Breast epithelium (tissue), 4 donors: ENCODE measurements around the gene CXCL17. TPM values are rescaled to one million over a fixed set of nuclear protein-coding genes. Genes with fewer than 3 reads are reported as not detected.

Experiments
- DNase-seq, 2 donors: peaks; one replicate each; pipeline ENCODE4 v3.0.0-alpha.2; 2019; ENCODE audit warnings: low spot score in 2 of 2
- H3K27ac ChIP-seq, 2 donors: fragments of 200-600 bp; sonication (generic) in 1 of 2; one replicate each; pipeline ENCODE4 v1.5.1; 2016 to 2019; ENCODE audit warnings: mild to moderate bottlenecking in 1 of 2
- H3K27me3 ChIP-seq, 2 donors: fragments of 200-600 bp; sonication (generic) in 1 of 2; one replicate each; pipeline versions ENCODE4 v1.5.1 to v1.6.0; 2017 to 2019; ENCODE audit warnings: control low read depth in 1 of 2, mild to moderate bottlenecking in 1 of 2
- H3K36me3 ChIP-seq: fragments of 200-600 bp; one replicate; pipeline ENCODE4 v1.5.1; 2019
- H3K4me1 ChIP-seq, 2 donors: fragments of 200-600 bp; sonication (generic); one replicate each; pipeline ENCODE4 v1.5.1; 2016 to 2019; ENCODE audit warnings: control low read depth in 1 of 2
- H3K4me3 ChIP-seq, 3 donors: fragments of 200-600 bp; sonication (generic); 1 replicate in 2 of 3; 2 replicates in 1 of 3; pipeline ENCODE4 v1.5.1; 2016 to 2019; ENCODE audit warnings: mild to moderate bottlenecking in 3 of 3, moderate library complexity in 2 of 3
- H3K9me3 ChIP-seq, 2 donors: fragments of 200-600 bp; sonication (generic) in 1 of 2; one replicate each; pipeline ENCODE4 v1.5.1; 2016 to 2019; ENCODE audit warnings: control low read depth in 1 of 2
- POLR2A ChIP-seq: fragments of 450-650 bp; IDR thresholded peaks from one replicate; pipeline ENCODE4 v1.6.1; 2016; ENCODE audit warnings: antibody characterized with exemption, mild to moderate bottlenecking, moderate library complexity
- POLR2AphosphoS5 ChIP-seq, 3 donors: sonication (generic); formaldehyde crosslinking; IDR thresholded peaks; one replicate each; pipeline ENCODE4 v1.6.1; 2017; ENCODE audit warnings: antibody characterized with exemption in 3 of 3
- intact Hi-C: fragments of 100-400 bp; cut with DNase I; formaldehyde crosslinking; loops from one replicate; pipeline ENCODE4 v1.15.1; 2023; ENCODE audit warnings: low total_unique reads
- total RNA-seq, 3 donors: library from RNA; depleted of rRNA; stranded (reverse); fragments of >200 nt; gene quantifications; one replicate each; pipeline ENCODE4 v1.1.0, GENCODE V29; 2016
- TF ChIP-seq, protein P1 (sequence below), 3 donors: fragments of 450-650 bp; IDR thresholded peaks; one replicate each; pipeline ENCODE4 v1.5.1; 2016 to 2017; ENCODE audit warnings: antibody characterized with exemption in 3 of 3, mild to moderate bottlenecking in 3 of 3, moderate library complexity in 3 of 3

Gene CXCL17
- total RNA-seq, 3 donors from 2014 or later = 2.2 to 2.9 TPM; not detected in 1

GRCh38 chr19:42422092-42422900 is 20.4 kb downstream of the CXCL17 start:
- no peaks in the 10 kb centered on the region for H3K4me1 ChIP-seq
- peak overlapping the region; percentile 73 to 75 for H3K27ac ChIP-seq
- no peaks in the 10 kb centered on the region for H3K36me3 ChIP-seq
- TF ChIP-seq POLR2A = no peak
- no peak for TF ChIP-seq POLR2AphosphoS5 (IDR thresholded peaks at IDR 0.05)
- TF ChIP-seq, protein P1, sequence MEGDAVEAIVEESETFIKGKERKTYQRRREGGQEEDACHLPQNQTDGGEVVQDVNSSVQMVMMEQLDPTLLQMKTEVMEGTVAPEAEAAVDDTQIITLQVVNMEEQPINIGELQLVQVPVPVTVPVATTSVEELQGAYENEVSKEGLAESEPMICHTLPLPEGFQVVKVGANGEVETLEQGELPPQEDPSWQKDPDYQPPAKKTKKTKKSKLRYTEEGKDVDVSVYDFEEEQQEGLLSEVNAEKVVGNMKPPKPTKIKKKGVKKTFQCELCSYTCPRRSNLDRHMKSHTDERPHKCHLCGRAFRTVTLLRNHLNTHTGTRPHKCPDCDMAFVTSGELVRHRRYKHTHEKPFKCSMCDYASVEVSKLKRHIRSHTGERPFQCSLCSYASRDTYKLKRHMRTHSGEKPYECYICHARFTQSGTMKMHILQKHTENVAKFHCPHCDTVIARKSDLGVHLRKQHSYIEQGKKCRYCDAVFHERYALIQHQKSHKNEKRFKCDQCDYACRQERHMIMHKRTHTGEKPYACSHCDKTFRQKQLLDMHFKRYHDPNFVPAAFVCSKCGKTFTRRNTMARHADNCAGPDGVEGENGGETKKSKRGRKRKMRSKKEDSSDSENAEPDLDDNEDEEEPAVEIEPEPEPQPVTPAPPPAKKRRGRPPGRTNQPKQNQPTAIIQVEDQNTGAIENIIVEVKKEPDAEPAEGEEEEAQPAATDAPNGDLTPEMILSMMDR (IDR thresholded peaks at IDR 0.05) = no peak
- no peak for DNase-seq
- H3K4me3 ChIP-seq = peak overlapping the region; percentile 53 to 84 (median 72)
- H3K27me3 ChIP-seq = no peaks in the 10 kb centered on the region
- intact Hi-C loops = no loop called here
- no peaks in the 10 kb centered on the region for H3K9me3 ChIP-seq

DNA sequence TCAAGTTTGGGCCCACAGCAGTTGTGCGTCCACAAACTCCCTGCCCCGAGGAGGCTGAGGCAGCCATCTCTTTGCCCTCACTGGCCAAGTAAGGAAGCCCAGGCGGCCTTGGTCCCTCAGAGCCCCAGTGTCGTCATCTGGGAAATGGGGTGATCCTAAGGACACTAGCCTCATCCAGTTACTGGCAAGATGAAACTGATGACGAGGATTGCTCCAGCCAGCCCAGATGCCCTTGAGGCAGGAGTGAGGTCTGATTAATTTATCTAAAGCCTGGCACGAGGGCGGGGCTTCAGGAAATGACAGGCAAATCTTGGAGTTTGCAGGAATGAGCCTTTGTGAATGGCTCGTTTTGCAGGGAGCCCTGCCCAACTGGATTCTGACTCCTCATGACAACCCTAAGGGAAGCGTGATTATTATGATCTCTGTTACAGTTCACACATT is 21.1 kb downstream of the CXCL17 start:
- intact Hi-C loops = no loop called here
- no peaks in the 10 kb centered on the region for H3K36me3 ChIP-seq
- no peaks in the 10 kb centered on the region for H3K4me1 ChIP-seq
- peak overlapping the region; percentile 75 to 77 for H3K27ac ChIP-seq
- H3K4me3 ChIP-seq = peak overlapping the region in 1 of 3 donors; percentile 84
- H3K27me3 ChIP-seq = no peaks in the 10 kb centered on the region
- no peak for DNase-seq
- no peaks in the 10 kb centered on the region for H3K9me3 ChIP-seq
- TF ChIP-seq POLR2AphosphoS5 (IDR thresholded peaks at IDR 0.05) (peak in 1 of 3 donors; percentile 43), POLR2A (no peak)

- Histone ChIP-seq H3K4me1 (no peaks in the 10 kb centered on the region), H3K9me3 (no peaks in the 10 kb centered on the region), H3K36me3 (no peaks in the 10 kb centered on the region), H3K4me3 (peak overlapping the region in 1 of 3 donors; percentile 31), H3K27me3 (no peaks in the 10 kb centered on the region), H3K27ac (peak overlapping the region; percentile 75 to 77)
- DNase-seq = no peak
- intact Hi-C loops = no loop called here
- TF ChIP-seq POLR2A (no peak), POLR2AphosphoS5 (IDR thresholded peaks at IDR 0.05) (no peak)
- TF ChIP-seq, protein P1 (IDR thresholded peaks at IDR 0.05) = no peak
These were observed 21.6 kb downstream of the CXCL17 start for GRCh38 chr19:42421101-42421500.

GRCh38 chr19:42420055-42420544 is 22.6 kb downstream of the CXCL17 start:
- intact Hi-C loops = no loop called here
- H3K4me1 ChIP-seq = no peaks in the 10 kb centered on the region
- H3K36me3 ChIP-seq = no peaks in the 10 kb centered on the region
- no peak for TF ChIP-seq POLR2A
- TF ChIP-seq, protein P1 (IDR thresholded peaks at IDR 0.05) = peak; percentile 8 to 29 (median 27)
- no peaks in the 10 kb centered on the region for H3K27me3 ChIP-seq
- no peak for DNase-seq
- no peak overlapping the region for H3K4me3 ChIP-seq
- H3K9me3 ChIP-seq = no peaks in the 10 kb centered on the region
- H3K27ac ChIP-seq = peak overlapping the region; percentile 21 to 77

GRCh38 chr19:42419309-42419708 is 23.4 kb downstream of the CXCL17 start:
- Histone ChIP-seq H3K4me3 (peak overlapping the region in 1 of 3 donors; percentile 17), H3K27me3 (no peaks in the 10 kb centered on the region), H3K36me3 (no peaks in the 10 kb centered on the region), H3K9me3 (no peaks in the 10 kb centered on the region), H3K27ac (peak overlapping the region in 1 of 2 donors; percentile 78), H3K4me1 (no peaks in the 10 kb centered on the region)
- intact Hi-C loops = no loop called here
- DNase-seq = no peak
- no peak for TF ChIP-seq POLR2A
- TF ChIP-seq, protein P1 (IDR thresholded peaks at IDR 0.05) = no peak
- TF ChIP-seq POLR2AphosphoS5 (IDR thresholded peaks at IDR 0.05) = no peak
